GM12878 (cell line): ENCODE data around the gene GALNT6. TPM values are rescaled to one million over a fixed set of nuclear protein-coding genes. Genes with fewer than 3 reads are reported as not detected.

Experiments used
- ATAC-seq: fragments of 200-7000 bp; cut with Tn5 transposase; 3 replicates; pipeline ENCODE4 v1.9.1; 2020; ENCODE audit warnings: mild to moderate bottlenecking, moderate library complexity
- BruUV-seq: library from RNA; stranded (reverse); fragments of 400-500 nt; replicated peaks from 2 replicates; lab custom pipeline; 2021; lab: Mats Ljungman, UMichigan
- CTCF ChIA-PET: fragments of 300-600 bp; sonication (Branson Sonifier 250); formaldehyde crosslinking; extraction: SDS; loops from one replicate; lab custom pipeline; 2021; ENCODE audit warnings: inconsistent platforms; lab: Yijun Ruan, JAX
- POLR2A ChIA-PET: fragments of 350-600 bp; formaldehyde crosslinking; extraction: SDS; loops from one replicate; lab custom pipeline; 2021; ENCODE audit warnings: inconsistent platforms; lab: Charles Lee
- RAD21 ChIA-PET: fragments of 300-600 bp; sonication (Branson Sonifier 250); formaldehyde crosslinking; loops from one replicate; lab custom pipeline; 2023; ENCODE audit warnings: antibody characterized with exemption; ENCODE audit not compliant: unreplicated experiment; lab: Charles Lee
- SMC1A ChIA-PET: fragments of 300-600 bp; sonication (Branson Sonifier 250); formaldehyde crosslinking; loops from one replicate; lab custom pipeline; 2023; ENCODE audit not compliant: unreplicated experiment, uncharacterized antibody; lab: Charles Lee
- DNase-seq: peaks from one replicate; pipeline ENCODE4 v3.0.0-alpha.2; 2011; ENCODE audit warnings: low read depth, low spot score
- FAIRE-seq: peaks from 3 replicates; lab custom pipeline; 2011; peaks lifted over from hg19 to GRCh38; lab: Jason Lieb, UNC
- H2AFZ ChIP-seq: 2 replicates; pipeline ENCODE4 v1.6.0; 2011; ENCODE audit warnings: low read depth, low read length, control low read depth; ENCODE audit not compliant: control insufficient read depth
- H3K27ac ChIP-seq: 2 replicates; pipeline ENCODE4 v1.5.1; 2011; ENCODE audit warnings: control low read depth; ENCODE audit not compliant: control insufficient read depth, insufficient read depth
- H3K27me3 ChIP-seq, 2 experiments: replicated peaks in 1 of 2; 2 replicates each; pipeline versions ENCODE4 v1.6.0 to v1.6.1; 2011; ENCODE audit warnings: low read length in 1 of 2; ENCODE audit not compliant: control insufficient read depth in 2 of 2, insufficient read depth in 2 of 2
- H3K36me3 ChIP-seq, 2 experiments: 2 replicates each; pipeline ENCODE4 v1.5.1; 2011; ENCODE audit warnings: low read length in 1 of 2; ENCODE audit not compliant: control insufficient read depth in 2 of 2, insufficient read depth in 2 of 2
- H3K4me1 ChIP-seq: 2 replicates; pipeline ENCODE4 v1.6.1; 2011; ENCODE audit warnings: mild to moderate bottlenecking, low read length, moderate library complexity, mixed read lengths; ENCODE audit not compliant: control insufficient read depth, insufficient read depth
- H3K4me2 ChIP-seq: 2 replicates; pipeline ENCODE4 v1.6.0; 2011; ENCODE audit warnings: control low read depth; ENCODE audit not compliant: control insufficient read depth, insufficient read depth
- H3K4me3 ChIP-seq: fragments of 200-600 bp; sonication (generic); 2 replicates; pipeline ENCODE4 v1.5.1; 2016
- H3K79me2 ChIP-seq: 2 replicates; pipeline ENCODE4 v1.6.0; 2011; ENCODE audit warnings: low read length; ENCODE audit not compliant: control insufficient read depth, insufficient read depth
- H3K9ac ChIP-seq: 2 replicates; pipeline ENCODE4 v1.8.0; 2011; ENCODE audit warnings: low read length, control low read depth, mixed read lengths; ENCODE audit not compliant: control insufficient read depth, insufficient read depth
- H3K9me3 ChIP-seq: replicated peaks from 3 replicates; pipeline ENCODE4 v1.5.1; 2011; ENCODE audit warnings: mild to moderate bottlenecking, low read length; ENCODE audit not compliant: control insufficient read depth, insufficient read depth
- H4K20me1 ChIP-seq: 2 replicates; pipeline ENCODE4 v1.6.0; 2011; ENCODE audit not compliant: control insufficient read depth, insufficient read depth
- ATF7 ChIP-seq: fragments of 450-650 bp; IDR thresholded peaks from 2 replicates; pipeline ENCODE4 v1.6.1; 2016; ENCODE audit warnings: low read depth, mild to moderate bottlenecking
- CBX5 ChIP-seq: sonication (generic); IDR thresholded peaks from 2 replicates; pipeline ENCODE4 v1.6.1; 2016; ENCODE audit warnings: low read depth, moderate library complexity, mild to moderate bottlenecking, inconsistent platforms
- CEBPB ChIP-seq, 2 experiments: fragments of 150-350 bp in 1 of 2; IDR thresholded peaks; 2 replicates each; pipeline ENCODE4 v1.6.1; 2012 to 2014; ENCODE audit warnings: low read depth in 2 of 2, low read length in 2 of 2, borderline replicate concordance in 1 of 2, inconsistent platforms in 1 of 2
- CHD2 ChIP-seq: IDR thresholded peaks from 2 replicates; pipeline ENCODE4 v1.6.1; 2011; ENCODE audit warnings: low read depth, low read length, improper control_type of control experiment, borderline replicate concordance
- FOS ChIP-seq: IDR thresholded peaks from 3 replicates; pipeline ENCODE4 v1.6.1; 2011; ENCODE audit warnings: borderline replicate concordance; ENCODE audit not compliant: insufficient read length; ENCODE audit errors: extremely low read depth
- GATAD2B ChIP-seq: fragments of 450-650 bp; conservative IDR thresholded peaks from 2 replicates; pipeline ENCODE4 v1.6.1; 2017; ENCODE audit warnings: low read depth, mild to moderate bottlenecking, moderate library complexity
- MTA2 ChIP-seq: fragments of 450-650 bp; IDR thresholded peaks from 2 replicates; pipeline ENCODE4 v1.6.1; 2016; ENCODE audit warnings: low read depth, mild to moderate bottlenecking, moderate library complexity
- MYB ChIP-seq: fragments of 150-350 bp; IDR thresholded peaks from 2 replicates; pipeline ENCODE4 v1.6.1; 2014; ENCODE audit warnings: mild to moderate bottlenecking, low read depth, low read length, borderline replicate concordance
- NBN ChIP-seq: fragments of 450-650 bp; IDR thresholded peaks from 2 replicates; pipeline ENCODE4 v1.6.1; 2016
- NFIC ChIP-seq: IDR thresholded peaks from 2 replicates; pipeline ENCODE4 v1.6.1; 2012; ENCODE audit warnings: low read depth, mild to moderate bottlenecking, inconsistent platforms, low read length, moderate library complexity
- NR2F1 ChIP-seq: fragments of 450-650 bp; conservative IDR thresholded peaks from 2 replicates; pipeline ENCODE4 v1.6.1; 2017; ENCODE audit warnings: mild to moderate bottlenecking
- PAX8 ChIP-seq: fragments of 450-650 bp; IDR thresholded peaks from 2 replicates; pipeline ENCODE4 v1.6.1; 2017; ENCODE audit warnings: mild to moderate bottlenecking, moderate library complexity
- POLR2AphosphoS2 ChIP-seq: IDR thresholded peaks from 2 replicates; pipeline ENCODE4 v1.6.1; 2011; ENCODE audit warnings: low read depth, mild to moderate bottlenecking, low read length, improper control_type of control experiment, moderate library complexity
- POU2F2 ChIP-seq: IDR thresholded peaks from 3 replicates; pipeline ENCODE4 v1.6.1; 2011; ENCODE audit warnings: low read depth, mild to moderate bottlenecking, low read length, borderline replicate concordance
- RUNX3 ChIP-seq: IDR thresholded peaks from 2 replicates; pipeline ENCODE4 v1.6.1; 2012; ENCODE audit warnings: low read length, inconsistent platforms
- TCF7 ChIP-seq: IDR thresholded peaks from 2 replicates; pipeline ENCODE4 v1.6.1; 2014; ENCODE audit warnings: antibody characterized with exemption, borderline replicate concordance
- ZBTB4 ChIP-seq: fragments of 450-650 bp; formaldehyde crosslinking; IDR thresholded peaks from 2 replicates; pipeline ENCODE4 v1.4.0; 2022; ENCODE audit warnings: mild to moderate bottlenecking, moderate library complexity
- WGBS: methylation state at CpG from one replicate; pipeline ENCODE4 v1.1.6; 2016; ENCODE audit warnings: low lambda C conversion rate; ENCODE audit not compliant: insufficient replicate concordance, insufficient coverage; ENCODE audit errors: missing lambda C conversion rate; 5-methylcytosine and 5-hydroxymethylcytosine counted together
- in situ Hi-C: fragments of 300-500 bp; cut with MboI; formaldehyde crosslinking; loops from 9 replicates; pipeline ENCODE4 v1.14.3; 2018; ENCODE audit warnings: mixed read lengths
- intact Hi-C: fragments of 100-400 bp; cut with micrococcal nuclease; formaldehyde crosslinking; loops from one replicate; pipeline ENCODE4 v1.14.2; 2022; ENCODE audit not compliant: unreplicated experiment
- polyA plus RNA-seq, 11 experiments: library from polyadenylated mRNA; depleted of rRNA in 4 of 11; unstranded in 6 of 11; stranded (reverse) in 5 of 11; fragments of >200 nt; fragmentation: Nextera tagmentation in 4 of 11; fragmentation: Illumina TruSeq in 1 of 11; extraction: Ambion mirVana in 4 of 11; extraction: Trizol in 1 of 11; gene quantifications; 1 replicate in 1 of 11; 2 replicates in 10 of 11; pipeline versions ENCODE4 v1.2.1 to v1.2.3, GENCODE V29; 2011 to 2016; ENCODE audit warnings: inconsistent platforms in 2 of 11, missing spikeins in 2 of 11, low read depth in 1 of 11
- total RNA-seq, 4 experiments: library from RNA; depleted of rRNA in 3 of 4; stranded (reverse); fragments of >200 nt in 3 of 4; fragmentation: Illumina TruSeq in 1 of 4; extraction: Trizol in 1 of 4; gene quantifications; 2 replicates each; pipeline versions ENCODE4 v1.2.1 to v1.2.3, GENCODE V29; 2013 to 2021

The GALNT6 gene
- total and polyA plus RNA-seq, 10 of the 15 experiments (the other 5 are each of a cell fraction or from before 2014, with no cell fraction given), result 6.6 to 40.4 (median 23.7) TPM

- TF ChIP-seq NR2F1 (0 out of 2 replicates have a peak, but pooled peaks have one; percentile 8), ATF7 (peak; percentile 70), NFIC (no peak), RUNX3 (peak; percentile 50), FOS (no peak), POLR2AphosphoS2 (no peak), NBN (no peak), GATAD2B (no peak), POU2F2 (no peak), CBX5 (no peak), CHD2 (no peak), PAX8 (no peak), MTA2 (no peak), CEBPB (IDR thresholded peaks at IDR 0.05; ENCODE audit: borderline replicate concordance in 1 of 2, low read depth in 2 of 2, low read length in 2 of 2) (no peak)
- TF ChIP-seq, all 136 proteins: peak for 9
Measured at GRCh38 chr12:51389302-51389999, 1.8 kb downstream of the GALNT6 start (continued).

GRCh38 chr12:51388846-51389245 lies 2.4 kb downstream of the GALNT6 start:
- ATAC-seq (no peak), DNase-seq (no peak), FAIRE-seq (no peak)
- WGBS, result 63% methylated on average over 5 of the region's 5 CpGs
- CTCF ChIA-PET, result interaction anchor here (1.0 to 2.7 kb wide), 4 partner anchors 15 to 143 kb away, joined by 3 to 8 read pairs (median 4); no protein-coding TSS in a partner anchor
- Histone ChIP-seq H3K9me3 (no peaks in the 10 kb centered on the region), H3K27ac (0 out of 2 replicates have a peak overlapping the region, but pooled peaks have one; percentile 4), H3K9ac (no peak overlapping the region), H3K79me2 (peaks cover 28% of the 10 kb centered on the region), H3K27me3 (no peaks in the 10 kb centered on the region), H3K4me2 (peak overlapping the region; percentile 28), H3K36me3 (no peaks in the 10 kb centered on the region), H2AFZ (no peak overlapping the region), H3K4me3 (no peak overlapping the region), H3K4me1 (peaks cover 35% of the 10 kb centered on the region), H4K20me1 (no peaks in the 10 kb centered on the region)
- SMC1A ChIA-PET, result interaction anchor here (0.5 to 2.8 kb wide), 6 partner anchors 11 to 871 kb away, joined by 4 to 11 read pairs (median 6); no protein-coding TSS in a partner anchor
- intact Hi-C loops, result no loop called here
- in situ Hi-C loops, result no loop called here
- BruUV-seq, result no TSS peak
- RAD21 ChIA-PET, result interaction anchor here (1.2 to 4.0 kb wide), 3 partner anchors 20 to 48 kb away, joined by 4 to 19 read pairs (median 5); no protein-coding TSS in a partner anchor
- POLR2A ChIA-PET, result interaction anchor here (1.3 to 5.4 kb wide), 2 partner anchors 14 to 20 kb away, joined by 5 to 28 read pairs; no protein-coding TSS in a partner anchor
- TF ChIP-seq ZBTB4 (no peak), MYB (no peak), TCF7 (no peak)
